SJSA1 (cell line): Measurements from ENCODE around the gene STMND1. TPM values are rescaled to one million over a fixed set of nuclear protein-coding genes. Genes with fewer than 3 reads are reported as not detected.

Experiments
- DNase-seq, 2 experiments: peaks; one replicate each; pipeline ENCODE4 v3.0.0-alpha.2; 2015 to 2020; ENCODE audit warnings: low spot score in 2 of 2, low read depth in 1 of 2
- H3K27ac ChIP-seq: fragments of 250-450 bp; sonication (Bioruptor Pico); 2 replicates; pipeline ENCODE4 v1.5.1; 2020; ENCODE audit warnings: mild to moderate bottlenecking, moderate library complexity
- H3K27me3 ChIP-seq: fragments of 250-450 bp; sonication (Bioruptor Pico); replicated peaks from 2 replicates; pipeline ENCODE4 v1.5.1; 2020; ENCODE audit warnings: mild to moderate bottlenecking, moderate library complexity
- H3K36me3 ChIP-seq: fragments of 250-450 bp; sonication (Bioruptor Pico); 2 replicates; pipeline ENCODE4 v1.5.1; 2020; ENCODE audit warnings: mild to moderate bottlenecking
- H3K4me1 ChIP-seq: fragments of 250-450 bp; sonication (Bioruptor Pico); replicated peaks from 2 replicates; pipeline ENCODE4 v1.6.1; 2021; ENCODE audit warnings: mild to moderate bottlenecking
- H3K4me3 ChIP-seq: fragments of 250-450 bp; sonication (Bioruptor Pico); 2 replicates; pipeline ENCODE4 v1.5.1; 2020; ENCODE audit warnings: mild to moderate bottlenecking
- H3K9me3 ChIP-seq: fragments of 250-450 bp; sonication (Bioruptor Pico); replicated peaks from 2 replicates; pipeline ENCODE4 v1.5.1; 2020; ENCODE audit warnings: mild to moderate bottlenecking
- total RNA-seq: library from RNA; depleted of rRNA; stranded (reverse); fragments of >200 nt; shearing (Covaris generic); gene quantifications from 2 replicates; pipeline ENCODE4 v1.2.3, GENCODE V29; 2014

Gene STMND1
- total RNA-seq, 1 experiment from 2014 or later, result 1.00 TPM

DNA sequence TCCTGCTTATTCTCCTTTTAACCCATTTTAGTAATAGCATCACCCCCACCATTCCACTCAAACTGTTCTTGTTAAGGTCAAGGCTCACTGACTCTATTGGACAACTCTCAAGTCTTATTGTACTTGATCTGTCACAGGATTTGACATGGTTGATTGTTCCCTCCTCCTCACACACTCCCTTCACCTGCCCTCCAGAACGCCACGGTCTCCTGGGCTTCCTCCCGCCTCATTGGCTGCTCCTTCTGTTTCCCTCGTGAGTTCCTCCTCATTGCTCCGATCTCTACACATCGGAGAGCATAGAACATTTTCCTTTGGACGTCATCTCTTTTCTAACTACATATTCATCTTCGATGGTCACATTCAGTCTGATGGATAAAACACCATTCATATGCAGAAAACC lies 55.1 kb downstream of the STMND1 start:
- no peaks in the 10 kb centered on the region for H3K4me1 ChIP-seq
- no peak overlapping the region for H3K4me3 ChIP-seq
- DNase-seq, result no peak

DNA sequence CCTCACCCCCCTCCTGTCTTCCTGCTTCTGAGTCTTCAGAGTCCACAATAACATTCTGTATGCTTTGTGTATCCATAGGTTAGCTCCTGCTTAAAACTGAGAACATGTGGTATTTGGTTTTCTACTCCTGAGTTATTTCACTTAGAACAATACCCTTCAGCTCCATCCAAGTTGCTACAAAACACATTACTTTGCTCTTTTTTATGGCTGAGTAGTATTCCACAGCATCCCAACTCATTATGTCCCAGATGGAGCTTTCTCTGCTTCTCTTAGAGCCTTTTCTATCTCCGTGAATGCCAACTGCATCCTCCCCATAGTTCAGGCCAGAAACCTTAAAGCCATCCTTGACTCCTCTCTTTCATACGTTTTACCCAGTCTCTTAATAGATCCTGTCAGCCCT lies 55.8 kb downstream of the STMND1 start:
- DNase-seq, result no peak
- Histone ChIP-seq H3K27me3 (no peaks in the 10 kb centered on the region), H3K4me1 (no peaks in the 10 kb centered on the region), H3K9me3 (no peaks in the 10 kb centered on the region), H3K36me3 (no peaks in the 10 kb centered on the region), H3K4me3 (no peak overlapping the region), H3K27ac (no peak overlapping the region)

More for the DNA sequence above, 55.1 kb downstream of the STMND1 start:
- H3K36me3 ChIP-seq, result no peaks in the 10 kb centered on the region
- H3K9me3 ChIP-seq, result no peaks in the 10 kb centered on the region
- H3K27ac ChIP-seq, result no peak overlapping the region
- H3K27me3 ChIP-seq, result no peaks in the 10 kb centered on the region

DNA sequence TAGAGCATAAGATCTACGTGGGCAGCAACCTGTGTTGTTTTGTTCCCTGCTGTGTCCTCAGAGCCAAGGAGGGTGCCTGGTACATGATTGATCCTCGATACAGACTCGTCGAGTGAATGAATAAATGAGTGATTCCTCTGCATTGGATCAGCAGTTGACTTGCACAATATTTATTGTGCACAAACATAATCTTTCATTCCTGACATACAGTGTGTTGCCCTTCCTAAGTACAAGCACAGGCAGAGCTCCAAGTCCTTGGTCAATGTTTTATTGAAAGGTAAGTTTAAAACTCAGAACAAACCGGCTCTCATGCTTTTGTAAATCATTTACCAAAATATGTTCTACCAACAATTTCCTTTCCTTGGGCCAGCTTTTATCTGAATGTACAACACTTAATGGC lies 57.4 kb downstream of the STMND1 start:
- no peaks in the 10 kb centered on the region for H3K4me1 ChIP-seq
- no peaks in the 10 kb centered on the region for H3K27me3 ChIP-seq
- H3K9me3 ChIP-seq, result no peaks in the 10 kb centered on the region
- H3K27ac ChIP-seq, result no peak overlapping the region
- no peak overlapping the region for H3K4me3 ChIP-seq
- no peak for DNase-seq
- no peaks in the 10 kb centered on the region for H3K36me3 ChIP-seq

DNA sequence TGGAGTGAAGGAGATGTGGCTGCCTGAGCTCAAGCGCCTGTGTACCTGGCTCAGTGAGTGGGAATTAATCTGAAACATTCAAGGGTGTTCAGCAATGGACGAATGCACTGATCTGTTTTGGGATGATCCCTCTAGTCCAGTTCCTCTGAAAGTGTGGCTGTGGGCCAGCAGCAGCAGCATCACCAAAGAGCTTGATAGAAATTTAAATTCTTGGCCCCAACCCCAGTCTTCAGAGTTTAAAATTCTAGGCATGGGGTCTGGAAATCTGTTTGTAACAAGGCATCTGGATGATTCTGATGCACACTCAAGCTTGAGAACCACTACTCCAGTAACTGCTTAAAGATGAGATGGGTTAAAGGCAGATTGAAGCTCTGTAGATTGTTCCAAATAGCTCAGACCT lies 59.2 kb downstream of the STMND1 start:
- Histone ChIP-seq H3K27ac (no peak overlapping the region), H3K9me3 (no peaks in the 10 kb centered on the region), H3K27me3 (no peaks in the 10 kb centered on the region; the same call in 1 of the 2 replicates), H3K4me3 (no peak overlapping the region), H3K4me1 (no peaks in the 10 kb centered on the region), H3K36me3 (no peaks in the 10 kb centered on the region)
- DNase-seq, result no peak

DNA sequence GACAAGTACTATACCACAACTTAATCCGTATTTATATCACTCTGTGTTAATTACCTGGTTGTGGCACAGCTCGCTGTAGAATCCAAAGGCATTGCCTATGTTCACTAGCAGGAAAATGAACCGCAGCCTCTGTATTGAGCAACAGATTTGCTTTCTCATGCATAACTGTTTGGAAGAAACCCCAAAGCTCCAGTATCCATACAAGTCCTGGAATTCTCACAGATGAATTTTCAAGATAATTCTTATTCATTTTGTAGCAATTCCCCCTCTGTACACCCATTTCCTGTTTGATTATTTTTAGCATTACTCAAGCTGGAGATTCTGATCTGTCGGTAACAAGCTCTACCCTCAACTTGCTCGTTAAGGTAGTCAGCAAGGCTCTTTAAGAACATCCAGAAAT lies 63.5 kb downstream of the STMND1 start:
- no peak for DNase-seq
- no peaks in the 10 kb centered on the region for H3K36me3 ChIP-seq
- no peak overlapping the region for H3K27ac ChIP-seq
- no peaks in the 10 kb centered on the region for H3K9me3 ChIP-seq
- H3K4me1 ChIP-seq, result no peaks in the 10 kb centered on the region
- H3K27me3 ChIP-seq, result no peaks in the 10 kb centered on the region; the same call in 1 of the 2 replicates
- no peak overlapping the region for H3K4me3 ChIP-seq

DNA sequence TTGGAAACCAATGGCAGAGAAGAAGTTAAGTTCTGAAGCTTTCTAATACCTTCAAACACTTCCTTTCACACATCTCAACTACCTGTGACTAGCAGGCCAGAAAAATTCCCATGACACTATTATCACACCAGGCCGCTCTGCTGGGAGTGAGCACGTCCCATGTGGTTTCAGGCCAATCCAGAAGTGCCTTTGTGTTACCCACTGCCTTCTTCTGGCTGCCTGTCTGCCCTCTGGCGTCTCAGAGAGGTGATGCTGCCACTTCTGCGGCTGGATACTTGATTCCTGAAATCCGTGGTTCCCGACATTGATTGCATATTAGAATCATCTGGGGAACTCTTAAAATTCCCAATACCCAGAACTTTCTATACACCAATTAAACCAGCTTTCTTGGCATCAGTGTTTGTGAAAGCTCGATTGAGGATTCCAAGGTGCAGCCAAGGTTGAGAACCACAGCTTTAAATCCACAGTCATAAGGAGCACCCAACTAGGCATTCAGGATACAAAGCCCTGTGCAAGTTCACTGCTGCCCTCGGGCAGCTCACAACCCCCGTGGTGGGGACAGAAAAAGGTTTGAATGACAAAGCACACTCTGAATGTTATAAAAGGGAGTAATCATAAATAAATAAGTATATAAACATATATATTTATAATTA lies 65.6 kb downstream of the STMND1 start:
- Histone ChIP-seq H3K27me3 (no peaks in the 10 kb centered on the region; the same call in 1 of the 2 replicates), H3K27ac (no peak overlapping the region), H3K4me3 (no peak overlapping the region), H3K36me3 (no peaks in the 10 kb centered on the region), H3K4me1 (no peaks in the 10 kb centered on the region), H3K9me3 (no peaks in the 10 kb centered on the region)
- no peak for DNase-seq

DNA sequence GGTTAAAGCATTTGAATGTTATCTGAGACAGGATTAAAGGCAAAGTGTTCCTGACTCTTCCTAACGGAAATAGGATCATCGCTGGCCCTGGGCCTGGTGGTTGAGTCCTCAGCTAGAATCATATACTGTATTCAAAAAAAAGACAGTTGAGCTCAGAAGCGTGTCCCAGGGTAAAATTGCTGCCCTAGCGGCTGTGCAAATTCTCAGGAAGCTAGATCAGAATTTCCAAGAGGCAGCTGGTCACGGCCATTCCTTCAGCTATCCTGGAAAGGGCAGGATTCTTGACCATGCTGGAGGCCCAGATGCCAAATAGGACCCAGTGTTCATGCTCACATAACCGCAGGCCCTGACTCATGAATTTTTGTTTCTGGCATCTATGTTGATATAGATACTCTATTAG lies 67.4 kb downstream of the STMND1 start:
- Histone ChIP-seq H3K36me3 (no peaks in the 10 kb centered on the region), H3K27ac (no peak overlapping the region), H3K4me1 (no peaks in the 10 kb centered on the region), H3K9me3 (no peaks in the 10 kb centered on the region), H3K4me3 (no peak overlapping the region), H3K27me3 (no peaks in the 10 kb centered on the region; the same call in 1 of the 2 replicates)
- DNase-seq, result no peak

DNA sequence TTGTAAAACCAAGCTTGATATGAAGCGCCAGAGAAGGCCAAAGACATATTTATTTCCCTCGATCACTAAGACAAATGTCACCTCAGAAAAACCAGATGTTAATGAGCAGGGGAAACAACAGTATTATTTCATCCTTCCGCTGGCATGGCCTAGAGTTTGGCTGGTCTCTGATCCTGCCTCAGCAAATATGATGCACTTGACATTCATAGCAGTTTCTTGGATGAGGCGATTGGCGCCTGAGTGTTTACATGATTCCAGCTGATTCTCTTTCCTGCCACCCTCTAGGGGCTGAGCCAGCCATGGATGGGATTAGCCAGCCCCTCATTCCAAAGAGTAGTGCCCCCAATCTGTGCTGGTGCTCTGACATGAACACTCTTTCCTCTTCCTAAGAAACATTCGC lies 67.9 kb downstream of the STMND1 start:
- Histone ChIP-seq H3K27me3 (no peaks in the 10 kb centered on the region; the same call in 1 of the 2 replicates), H3K4me1 (no peaks in the 10 kb centered on the region), H3K4me3 (no peak overlapping the region), H3K36me3 (no peaks in the 10 kb centered on the region), H3K27ac (no peak overlapping the region), H3K9me3 (no peaks in the 10 kb centered on the region)
- DNase-seq, result no peak

DNA sequence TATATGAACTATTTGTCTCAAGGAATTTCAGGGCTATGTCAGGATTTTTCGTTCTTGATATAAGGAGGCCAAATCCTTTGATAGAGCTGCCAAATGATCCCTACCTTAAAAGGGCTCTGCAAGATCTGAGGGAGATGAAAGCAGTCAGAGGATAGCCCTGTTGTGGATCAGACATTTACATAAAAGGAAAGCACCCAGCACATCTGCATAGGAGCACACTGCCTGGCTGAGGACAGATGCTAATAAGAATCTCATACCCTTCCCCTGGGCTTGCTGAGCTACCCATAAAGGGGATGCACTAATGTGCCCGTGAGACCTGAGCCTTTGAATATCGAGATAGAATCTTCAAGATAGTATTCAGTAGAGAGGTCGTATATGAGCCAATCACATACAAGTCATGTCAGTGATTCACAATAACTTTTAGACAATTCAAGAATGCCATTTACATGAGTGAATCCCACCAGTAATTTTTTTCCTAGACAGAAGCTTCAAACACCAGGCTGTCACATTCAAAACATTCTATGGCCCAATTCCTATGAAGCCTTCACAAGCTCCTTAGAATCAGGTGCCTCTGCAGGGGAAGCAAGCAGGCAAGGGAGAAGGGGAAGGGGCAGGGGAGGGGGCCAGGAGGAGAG lies 71.1 kb downstream of the STMND1 start:
- H3K9me3 ChIP-seq, result no peaks in the 10 kb centered on the region
- H3K4me3 ChIP-seq, result no peak overlapping the region
- DNase-seq, result no peak
- no peaks in the 10 kb centered on the region for H3K4me1 ChIP-seq
- no peak overlapping the region for H3K27ac ChIP-seq
- H3K36me3 ChIP-seq, result no peaks in the 10 kb centered on the region
- H3K27me3 ChIP-seq, result no peaks in the 10 kb centered on the region

DNA sequence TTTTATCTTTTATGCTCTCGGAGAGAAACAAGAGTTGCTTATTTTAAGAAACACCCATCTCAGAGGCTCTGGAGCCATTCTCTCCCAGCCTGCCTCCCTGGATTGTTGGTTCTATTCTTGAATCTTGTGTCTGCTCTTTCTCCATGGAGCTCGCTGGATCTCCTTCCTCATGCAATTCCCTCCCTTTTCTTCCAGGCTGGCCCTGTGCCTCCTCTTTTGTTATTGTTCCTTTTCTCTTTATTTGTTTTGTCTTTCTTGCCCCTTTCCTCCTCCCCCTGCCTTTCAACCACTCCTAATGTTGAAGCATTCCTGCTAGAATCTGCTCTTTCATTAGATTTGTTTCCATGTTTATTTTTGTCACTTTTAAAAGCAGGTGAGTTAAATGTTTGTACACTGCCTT lies 76.5 kb downstream of the STMND1 start:
- Histone ChIP-seq H3K9me3 (0 out of 2 replicates have a peak, but pooled peaks cover 2% of the 10 kb centered on the region), H3K36me3 (no peaks in the 10 kb centered on the region), H3K27ac (no peak overlapping the region)

DNA sequence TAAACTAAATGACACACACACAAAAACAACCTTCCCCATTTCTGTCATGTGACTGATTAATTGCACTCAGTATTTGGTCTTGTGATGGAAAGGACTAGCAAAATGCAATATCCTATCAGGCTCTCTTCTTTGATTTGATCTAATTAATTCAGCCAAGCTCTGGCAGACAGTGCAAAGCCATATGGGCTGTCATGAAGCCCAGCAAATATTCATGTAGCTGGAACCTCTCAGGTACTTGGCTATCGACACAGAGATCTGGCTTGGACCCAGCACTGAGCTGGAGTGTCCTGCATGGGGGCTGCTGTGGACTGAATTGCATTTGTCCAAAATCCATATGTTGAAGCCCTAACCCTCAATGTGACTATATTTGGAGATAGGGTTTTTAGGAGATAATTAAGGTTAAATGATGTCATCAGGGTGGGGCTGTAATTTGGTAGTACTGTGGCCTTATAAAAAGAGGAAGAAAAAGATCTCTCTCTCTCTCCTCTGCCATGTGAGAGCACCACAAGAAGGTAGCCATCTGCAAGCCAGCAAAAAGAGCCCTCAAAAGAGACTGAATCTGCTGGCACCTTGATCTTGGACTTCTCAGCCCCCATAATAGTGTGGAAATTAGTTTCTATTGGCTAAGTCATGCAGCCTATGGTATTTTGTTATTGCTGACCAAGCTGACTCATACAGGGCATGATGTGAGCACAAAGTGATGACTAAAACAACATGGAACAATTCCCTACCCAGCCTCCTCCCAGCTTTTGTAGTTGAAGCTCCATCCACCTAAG lies 77.1 kb downstream of the STMND1 start:
- H3K27ac ChIP-seq, result no peak overlapping the region
- H3K4me3 ChIP-seq, result no peak overlapping the region
- DNase-seq, result no peak

More for the DNA sequence above, 76.5 kb downstream of the STMND1 start:
- Histone ChIP-seq H3K4me3 (no peak overlapping the region), H3K27me3 (no peaks in the 10 kb centered on the region), H3K4me1 (0 out of 2 replicates have a peak, but pooled peaks cover 5% of the 10 kb centered on the region)
- no peak for DNase-seq

DNA sequence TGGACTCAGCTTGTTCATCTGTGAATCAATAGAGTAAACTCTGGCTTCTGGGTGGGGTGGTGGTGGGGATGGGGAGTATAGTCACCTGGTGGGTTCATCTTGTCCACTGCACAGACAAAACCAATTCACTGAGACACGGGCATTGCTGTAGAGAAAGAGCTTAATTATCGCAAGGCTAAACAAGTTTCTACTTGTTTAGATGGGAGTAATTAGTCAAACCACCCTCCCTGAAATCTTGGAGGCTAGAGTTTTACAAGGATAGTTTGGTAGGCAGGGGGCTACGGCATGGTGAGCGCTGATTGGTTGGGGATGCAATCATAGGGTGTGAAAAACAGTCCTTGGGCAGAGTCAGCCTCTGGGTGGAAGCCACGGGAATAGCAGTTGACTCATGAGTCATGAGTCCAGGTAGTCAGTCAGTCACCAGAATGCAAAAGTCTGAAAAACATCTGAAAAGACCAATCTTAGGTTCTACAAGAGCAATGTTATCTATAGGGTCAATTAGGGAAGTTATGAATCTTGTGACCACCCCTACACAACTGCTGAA lies 77.8 kb downstream of the STMND1 start:
- DNase-seq, result no peak
- no peak overlapping the region for H3K27ac ChIP-seq

More for the DNA sequence above, 77.1 kb downstream of the STMND1 start:
- 0 out of 2 replicates have a peak, but pooled peaks cover 2% of the 10 kb centered on the region for H3K9me3 ChIP-seq
- 0 out of 2 replicates have a peak, but pooled peaks cover 5% of the 10 kb centered on the region for H3K4me1 ChIP-seq
- H3K27me3 ChIP-seq, result no peaks in the 10 kb centered on the region
- H3K36me3 ChIP-seq, result no peaks in the 10 kb centered on the region

More for the DNA sequence above, 77.8 kb downstream of the STMND1 start:
- Histone ChIP-seq H3K9me3 (0 out of 2 replicates have a peak, but pooled peaks cover 2% of the 10 kb centered on the region), H3K27me3 (no peaks in the 10 kb centered on the region), H3K4me1 (0 out of 2 replicates have a peak, but pooled peaks cover 5% of the 10 kb centered on the region), H3K36me3 (no peaks in the 10 kb centered on the region), H3K4me3 (no peak overlapping the region)
